Medulla oblongata (tissue), 1 donor: Measurements from ENCODE around the gene MAPKAP1.

ENCODE experiments used
- DNase-seq: peaks from one replicate; pipeline ENCODE4 v3.0.0-alpha.2; 2015; ENCODE audit errors: extremely low spot score

The MAPKAP1 gene

DNA sequence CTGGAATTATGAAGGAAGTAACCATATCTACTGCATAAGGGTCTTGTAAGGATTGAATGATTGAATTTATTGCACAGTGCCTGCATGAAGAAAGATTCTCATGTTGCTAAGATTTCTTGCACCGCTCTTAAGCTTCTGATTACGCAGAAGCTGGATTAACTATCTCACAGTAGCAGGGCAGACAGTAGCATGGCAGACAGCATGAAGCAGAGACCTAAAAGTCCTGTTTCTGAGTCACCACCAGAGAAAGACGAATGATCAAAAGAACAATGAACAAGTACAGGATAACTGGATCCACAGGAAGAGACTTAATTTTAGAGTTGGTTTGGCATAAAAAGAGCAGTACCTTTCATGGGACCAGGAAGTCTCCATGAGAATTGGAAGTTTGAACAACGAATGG, 142.4 kb downstream of the MAPKAP1 start:
- DNase-seq = no peak

DNA sequence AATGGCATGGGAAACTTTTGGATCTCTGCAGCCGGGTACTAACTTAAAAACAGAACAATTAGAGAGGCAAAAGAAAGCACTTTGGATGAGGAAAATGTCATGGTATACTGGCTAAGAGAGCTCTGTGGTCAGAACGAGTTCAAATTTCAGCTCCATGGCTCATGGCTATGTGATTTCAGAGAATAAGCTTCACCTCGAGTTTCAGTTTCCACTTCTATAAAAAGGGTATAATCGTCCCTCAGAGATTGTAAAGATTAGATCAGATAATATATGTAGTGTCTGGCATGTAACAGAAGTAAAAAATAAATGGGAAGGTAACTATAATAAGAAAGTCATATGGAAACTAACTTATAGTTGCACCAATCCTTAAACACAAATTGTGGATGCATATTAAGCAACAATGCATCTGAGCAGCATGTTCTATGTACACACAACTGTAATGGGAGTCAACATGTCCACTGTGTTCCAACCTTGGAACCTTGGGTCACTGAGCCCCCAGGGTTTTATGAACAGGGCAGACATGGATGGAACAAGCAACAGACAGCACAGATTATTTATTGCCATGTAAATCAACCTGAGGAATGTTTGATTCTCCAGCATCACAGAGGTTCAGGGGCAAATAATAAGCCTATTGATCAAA, 145.4 kb downstream of the MAPKAP1 start:
- no peak for DNase-seq

DNA sequence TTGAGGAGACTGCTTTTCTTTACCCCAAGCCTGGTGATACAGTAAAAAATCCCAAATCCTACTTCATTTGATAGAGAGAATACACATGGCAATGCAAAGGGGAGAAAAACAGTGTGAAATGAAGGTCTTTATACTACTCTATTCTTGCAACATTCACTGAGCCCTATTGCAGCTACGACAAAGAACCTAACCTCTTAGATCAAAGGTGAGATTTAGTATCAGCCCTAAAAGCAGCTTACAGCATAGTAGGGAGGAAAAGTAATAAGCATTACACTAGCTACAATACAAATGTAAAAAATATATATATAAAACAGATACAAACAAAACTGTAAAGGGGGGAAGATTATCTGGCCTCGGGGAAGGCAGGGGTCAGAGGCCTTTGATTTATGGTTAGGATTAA, 147.1 kb downstream of the MAPKAP1 start:
- DNase-seq = no peak

DNA sequence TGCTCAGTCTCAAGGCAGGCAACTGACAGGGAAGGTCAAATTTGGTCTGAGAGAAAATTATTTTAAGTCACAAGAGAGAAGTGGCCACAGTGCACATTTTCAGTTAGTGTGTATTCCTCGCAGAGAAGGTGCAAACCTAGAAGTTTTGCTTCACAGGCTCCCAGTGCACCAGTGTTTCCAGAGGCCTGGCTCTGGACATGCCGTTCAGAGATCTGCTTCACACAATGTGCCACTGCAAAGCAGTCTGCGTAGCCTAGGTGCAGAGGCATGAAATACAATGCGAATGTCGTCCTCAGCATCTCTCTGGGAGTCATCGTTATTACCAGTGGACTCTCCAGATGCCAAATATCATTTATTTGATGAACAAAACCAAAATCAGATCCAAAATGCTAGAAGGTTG, 147.8 kb downstream of the MAPKAP1 start:
- DNase-seq = no peak

DNA sequence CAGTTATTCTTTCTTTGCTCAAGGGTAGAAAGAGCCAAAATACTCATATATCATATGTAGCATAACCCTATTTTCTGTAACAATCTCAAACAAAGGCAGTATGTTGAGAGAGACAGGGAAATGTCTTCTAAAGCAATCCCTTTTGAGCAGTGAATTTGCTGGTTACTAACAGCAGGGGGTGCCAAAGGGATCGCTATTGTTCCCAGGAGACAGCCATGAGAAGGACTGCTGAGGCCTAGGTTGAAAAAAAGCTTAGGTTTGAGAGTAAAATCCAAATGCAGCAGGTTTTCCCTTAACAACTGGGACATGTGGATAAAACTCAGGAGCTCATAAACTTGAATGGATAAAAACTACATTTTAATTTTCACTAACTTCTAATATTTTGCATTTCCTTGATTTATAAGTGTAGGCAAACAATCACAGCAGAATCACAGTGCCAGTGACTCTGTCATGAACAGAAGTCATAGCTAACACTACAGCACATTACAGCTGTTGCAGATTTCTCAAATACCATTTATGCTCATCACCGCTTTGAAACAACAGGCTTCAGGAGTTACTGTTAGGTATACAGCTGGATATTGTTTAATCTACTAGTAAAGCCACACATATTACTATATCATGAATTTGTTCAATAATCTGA, 148.4 kb downstream of the MAPKAP1 start:
- peak; percentile 91 for DNase-seq

DNA sequence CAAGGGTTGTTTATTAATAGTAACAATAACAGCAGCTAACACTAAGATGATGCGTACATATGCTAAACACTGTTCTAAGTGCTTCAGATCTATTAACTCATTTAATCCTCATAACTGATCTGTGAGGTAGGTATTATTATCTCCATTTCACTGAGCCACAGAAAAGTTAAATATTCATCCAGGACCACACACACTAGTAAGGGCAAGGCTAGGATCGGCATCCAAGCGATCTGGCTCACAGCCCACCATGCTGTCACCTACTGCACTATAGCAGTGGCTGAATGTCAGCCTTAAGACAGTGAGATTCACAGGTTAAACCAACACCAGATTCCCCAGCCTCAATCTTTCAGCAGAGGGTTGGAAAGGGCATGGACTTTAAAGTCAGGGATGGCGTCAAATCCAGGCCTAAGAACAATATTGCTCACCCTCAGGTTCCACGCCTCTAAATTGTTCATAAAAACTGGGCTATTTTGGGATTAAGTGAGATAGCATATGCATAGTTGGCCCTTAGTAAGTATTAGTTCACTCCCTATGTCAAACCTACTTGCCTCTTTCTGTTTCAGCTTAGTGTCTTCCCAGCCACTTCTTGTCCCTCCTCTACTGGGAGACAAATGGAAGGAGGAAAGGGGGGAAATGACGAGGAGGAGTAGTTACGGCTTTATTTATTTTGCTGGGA, 150.8 kb downstream of the MAPKAP1 start:
- no peak for DNase-seq

DNA sequence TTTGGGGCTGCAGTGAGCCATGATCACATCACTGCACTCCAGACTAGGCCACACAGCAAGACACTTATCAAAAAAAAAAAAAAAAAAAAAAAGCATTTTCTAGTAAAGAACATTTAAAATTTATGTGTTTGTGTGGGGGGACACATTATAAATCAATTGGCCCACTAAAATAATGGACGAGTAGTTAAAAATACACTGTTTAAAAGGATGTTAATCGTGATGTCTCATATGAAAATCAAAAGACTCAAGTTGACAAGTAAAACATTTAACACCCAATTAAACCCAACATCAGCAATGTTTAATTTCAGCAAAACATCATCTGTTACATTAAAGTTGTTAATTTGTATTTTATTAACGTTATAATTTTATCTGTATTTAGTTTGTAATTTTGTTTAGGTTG, 152.3 kb downstream of the MAPKAP1 start:
- DNase-seq = no peak

DNA sequence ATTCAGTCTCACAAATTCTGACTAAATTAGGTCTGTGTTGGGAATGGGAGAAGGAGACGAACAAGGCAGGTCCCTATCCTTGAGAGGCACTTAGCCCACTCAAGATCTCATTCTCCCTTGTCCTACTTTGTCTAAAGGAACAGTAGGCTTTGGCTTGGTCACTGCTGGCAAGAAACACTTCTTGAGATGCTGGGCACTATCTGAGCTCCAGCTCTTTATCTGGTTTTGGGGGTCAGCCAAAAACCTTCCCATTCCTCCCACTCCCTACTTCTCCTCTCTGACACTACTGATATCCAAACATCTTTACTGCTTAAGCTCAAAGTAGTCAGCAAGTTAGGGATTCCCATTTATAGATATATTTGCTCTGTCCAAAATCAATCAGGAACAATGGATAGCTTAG, 155.2 kb downstream of the MAPKAP1 start:
- DNase-seq = no peak

DNA sequence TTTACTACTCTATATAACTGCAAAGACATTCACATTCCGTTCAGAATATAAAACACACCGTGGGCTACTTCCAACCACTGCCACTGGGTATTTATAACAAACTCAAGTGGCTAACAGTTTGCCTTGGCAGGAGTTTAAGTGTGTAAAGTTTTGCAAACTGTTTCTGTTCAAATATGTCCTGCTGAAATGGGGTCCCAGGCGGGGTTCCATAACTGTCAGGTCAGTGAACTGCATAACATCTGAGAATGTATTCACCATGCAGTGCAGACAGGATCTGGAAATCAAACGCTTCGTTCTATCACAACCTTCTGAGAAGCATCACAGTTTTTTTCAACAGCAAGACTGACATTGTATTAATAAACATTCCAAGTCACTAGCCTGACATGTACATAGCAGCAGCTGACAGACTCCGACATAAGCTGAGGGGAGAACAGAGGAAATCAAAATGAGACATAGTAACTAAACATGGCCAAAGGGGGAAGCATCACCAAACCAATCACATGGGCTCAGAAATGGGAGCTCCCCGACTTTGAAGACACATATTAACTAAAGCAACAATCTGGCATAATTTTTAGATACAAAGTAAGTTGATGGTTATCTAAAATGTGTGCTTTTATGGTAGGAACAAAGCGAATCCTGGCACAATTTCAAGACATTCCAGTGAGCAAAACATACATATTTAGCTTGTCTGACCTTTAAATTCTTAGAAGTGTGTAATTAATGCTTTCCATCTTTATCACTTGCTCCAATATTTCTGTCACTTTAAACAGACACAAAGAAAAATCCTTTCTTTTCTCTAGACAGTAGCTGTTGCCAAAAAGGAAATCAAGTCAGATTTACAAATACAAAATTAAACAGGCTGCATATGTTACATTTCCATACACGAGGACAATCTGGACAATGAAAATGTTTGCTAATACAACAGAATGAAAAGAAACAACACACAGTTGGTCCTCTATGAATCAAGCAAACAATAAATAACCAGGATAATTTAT, 156.8 kb downstream of the MAPKAP1 start:
- DNase-seq = no peak

DNA sequence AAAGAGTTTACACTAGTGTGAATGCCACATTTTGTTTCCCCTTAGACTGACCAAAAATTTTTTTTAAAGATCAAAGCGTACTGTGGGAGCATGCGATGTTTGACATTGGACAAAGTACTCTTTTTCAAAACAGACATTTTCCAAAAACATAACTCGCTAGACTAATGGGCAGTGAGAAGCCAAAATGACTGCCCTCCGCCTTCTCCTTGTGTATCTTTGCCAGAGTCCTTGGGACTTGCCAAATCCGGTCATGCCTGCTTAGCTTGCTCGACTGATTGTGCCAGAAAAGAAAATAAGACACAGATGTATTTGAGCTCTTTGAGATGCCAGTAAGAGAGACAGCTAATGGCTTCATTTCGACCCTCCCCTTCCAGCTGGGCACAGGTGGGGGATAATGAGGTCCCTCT, 157.5 kb downstream of the MAPKAP1 start:
- DNase-seq = peak; percentile 65

DNA sequence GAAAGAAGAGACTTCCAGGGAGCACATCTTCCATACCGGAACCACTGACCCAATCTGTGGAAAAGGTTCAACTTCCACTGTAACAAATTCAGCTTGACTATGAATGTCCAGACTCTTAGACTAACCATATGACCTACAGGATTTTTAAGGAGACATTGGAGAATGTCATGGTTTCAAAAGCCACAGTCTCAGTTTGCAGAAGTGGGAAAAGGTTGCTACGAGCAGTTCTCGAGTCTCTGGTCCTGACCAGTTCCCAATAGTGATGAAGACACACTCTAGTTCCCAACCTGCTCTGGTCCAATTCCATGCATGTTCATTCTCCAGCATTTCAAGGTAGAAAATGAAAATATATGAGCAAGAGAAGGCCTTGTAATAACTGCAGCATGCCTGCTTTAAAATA, 158.0 kb downstream of the MAPKAP1 start:
- peak; percentile 35 for DNase-seq

DNA sequence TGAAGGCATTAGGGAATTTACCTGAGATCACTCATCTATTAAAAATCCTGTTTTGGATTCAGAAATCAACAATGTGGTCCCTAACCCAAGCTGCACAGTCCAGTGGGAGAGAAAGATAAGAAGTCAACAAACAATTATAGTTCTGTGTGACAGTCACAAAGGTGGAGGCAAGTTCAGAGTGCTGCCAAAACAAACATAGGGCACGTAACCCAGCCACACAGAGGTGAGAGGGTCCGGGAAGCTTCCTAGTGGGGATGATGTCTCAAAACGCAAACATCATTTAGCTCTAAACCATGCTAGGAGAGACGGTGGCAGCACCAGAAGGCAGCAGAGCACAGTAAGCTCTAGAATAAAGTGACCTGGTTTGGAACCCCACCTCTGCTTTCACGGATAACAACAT, 158.9 kb downstream of the MAPKAP1 start:
- no peak for DNase-seq

DNA sequence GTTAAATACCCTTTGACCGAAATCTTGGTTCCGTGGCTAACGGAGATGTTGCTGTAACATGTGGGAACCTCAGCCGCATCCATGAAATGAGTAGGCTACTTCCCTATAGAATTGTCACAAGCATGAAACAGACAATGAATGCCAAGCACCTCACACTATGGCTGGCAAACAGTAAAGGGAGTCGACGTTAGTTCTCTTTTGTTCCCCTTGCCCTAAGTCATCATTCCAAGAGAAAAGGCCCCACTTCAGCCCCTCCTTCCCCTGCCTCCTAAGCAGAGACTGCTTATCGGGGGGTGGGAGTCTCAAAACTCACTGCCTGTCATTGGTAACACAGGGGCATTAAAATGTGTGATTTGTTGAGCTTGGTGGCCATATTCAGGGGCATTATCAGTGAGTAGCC, 159.6 kb downstream of the MAPKAP1 start:
- DNase-seq = no peak

DNA sequence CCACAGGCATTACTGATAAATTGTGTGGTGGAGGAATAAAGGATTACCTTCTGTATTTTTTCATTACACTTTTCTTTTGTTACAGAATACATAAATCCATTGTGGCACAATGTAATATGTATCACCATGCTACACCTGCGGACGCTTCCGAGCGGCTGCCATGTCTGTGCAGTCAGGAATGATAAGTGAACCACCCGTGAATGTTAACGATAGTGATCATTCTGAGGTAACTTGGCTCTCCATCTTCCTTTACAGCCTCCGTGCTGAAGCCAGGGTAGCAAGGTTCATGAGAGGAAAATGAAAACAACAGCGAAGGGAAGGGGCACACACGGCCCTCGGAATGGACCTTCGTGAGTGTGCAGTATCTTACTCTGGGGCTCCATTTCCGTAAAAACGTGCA, 161.2 kb downstream of the MAPKAP1 start:
- no peak for DNase-seq

DNA sequence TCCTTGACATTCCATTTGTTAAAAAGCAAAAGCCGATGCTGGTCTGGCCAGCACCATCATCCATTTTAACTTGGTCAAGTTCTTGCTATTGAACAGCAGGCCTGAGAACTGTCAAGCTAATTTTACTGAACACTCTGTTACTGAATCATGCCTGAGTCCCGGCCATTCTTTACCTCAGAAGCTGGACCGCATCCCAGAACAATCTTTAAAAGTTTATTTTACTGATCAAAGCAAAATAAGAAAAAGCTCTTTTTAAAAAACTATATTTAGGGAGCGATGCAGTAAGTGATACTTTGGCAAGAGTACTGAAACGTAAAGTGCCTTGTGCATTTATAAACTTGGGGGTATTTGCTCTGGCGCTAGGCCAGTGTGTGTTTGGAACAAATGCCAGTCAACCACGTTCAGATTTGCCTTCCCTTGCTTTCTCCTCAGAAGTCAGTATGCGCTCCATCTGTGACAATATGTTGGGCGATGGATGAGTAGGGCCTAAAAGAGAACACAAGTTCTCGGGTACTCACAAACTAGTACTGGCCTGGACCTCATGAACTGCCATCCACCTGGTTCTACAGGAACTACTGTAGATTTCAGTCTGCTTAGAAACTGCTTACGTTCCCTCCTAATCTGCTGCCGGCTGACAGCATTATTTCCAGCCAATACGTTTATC, 161.9 kb downstream of the MAPKAP1 start:
- peak; percentile 19 for DNase-seq

DNA sequence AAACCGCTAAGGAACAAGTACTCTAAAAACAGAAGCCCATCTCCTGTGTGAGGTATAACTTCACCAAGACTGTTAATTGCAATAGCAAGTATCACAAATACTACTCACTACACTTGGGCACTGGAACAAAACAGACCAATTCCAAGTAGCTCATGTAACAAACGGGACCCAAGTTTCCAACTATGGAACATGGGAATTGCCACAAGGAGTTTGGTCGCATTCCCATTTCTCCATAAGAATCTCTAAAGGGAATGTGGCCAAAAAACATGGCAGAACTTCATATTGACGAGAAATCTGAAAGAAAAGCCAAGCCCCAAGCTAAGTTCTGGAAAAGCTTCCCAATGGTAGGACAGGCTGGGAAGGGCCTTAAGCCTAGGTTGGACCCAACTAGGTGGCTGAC, 162.5 kb downstream of the MAPKAP1 start:
- no peak for DNase-seq

DNA sequence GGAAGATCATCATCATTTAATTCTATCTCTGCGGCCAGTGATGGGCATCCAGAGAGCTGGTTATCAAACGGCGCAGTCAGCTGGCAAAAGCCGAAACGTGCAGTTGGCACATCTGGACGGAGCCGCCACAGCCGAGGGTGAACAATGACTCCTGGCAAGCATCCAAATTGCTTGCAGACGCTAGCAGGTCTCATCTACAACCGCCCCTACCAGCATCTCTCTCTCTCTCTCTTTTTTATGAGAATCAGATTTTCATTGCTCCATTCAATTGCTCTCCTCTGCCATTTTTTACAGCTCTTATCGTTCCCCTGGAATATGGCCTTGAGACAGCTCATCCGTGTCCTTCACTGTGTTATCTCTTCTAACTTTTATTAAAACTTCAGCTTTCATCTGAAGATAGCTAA, 165.2 kb downstream of the MAPKAP1 start:
- no peak for DNase-seq

DNA sequence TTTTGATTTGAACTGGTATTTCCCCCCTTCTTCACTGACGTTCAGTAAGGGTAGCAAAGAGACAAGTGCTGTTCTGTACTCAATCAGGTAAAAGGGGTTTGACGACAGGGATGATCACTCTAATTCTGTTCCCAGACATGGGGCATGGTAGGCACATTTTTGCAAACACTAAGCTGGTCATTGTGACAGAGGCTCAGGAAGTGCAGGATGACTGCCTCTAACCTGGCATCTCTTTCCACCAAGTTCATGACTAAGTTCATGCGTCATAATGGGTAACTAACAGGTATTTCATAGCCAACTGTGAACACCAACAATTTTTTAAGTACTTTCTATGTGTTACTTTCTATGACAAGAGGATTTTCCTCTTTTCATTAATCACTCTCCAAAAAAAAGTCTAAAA, 166.5 kb downstream of the MAPKAP1 start:
- no peak for DNase-seq

DNA sequence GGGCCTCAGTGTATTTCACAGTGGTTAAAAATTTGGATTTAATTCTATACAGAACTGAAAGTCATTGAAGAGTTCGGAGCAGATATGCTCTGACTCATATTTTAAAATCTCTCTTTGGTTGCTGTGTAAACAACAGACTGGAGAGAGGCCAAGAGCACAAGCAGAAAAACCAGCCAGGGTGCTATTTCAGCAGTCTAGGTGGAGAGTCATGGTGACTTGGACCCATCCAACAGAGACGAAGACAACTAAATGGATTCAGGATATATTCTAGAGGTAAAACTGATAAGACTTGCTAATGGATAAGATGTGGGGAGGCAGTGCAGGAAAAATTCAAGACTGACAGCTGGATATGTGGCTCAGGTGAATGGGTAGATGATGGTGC, 168.9 kb downstream of the MAPKAP1 start:
- DNase-seq = no peak

DNA sequence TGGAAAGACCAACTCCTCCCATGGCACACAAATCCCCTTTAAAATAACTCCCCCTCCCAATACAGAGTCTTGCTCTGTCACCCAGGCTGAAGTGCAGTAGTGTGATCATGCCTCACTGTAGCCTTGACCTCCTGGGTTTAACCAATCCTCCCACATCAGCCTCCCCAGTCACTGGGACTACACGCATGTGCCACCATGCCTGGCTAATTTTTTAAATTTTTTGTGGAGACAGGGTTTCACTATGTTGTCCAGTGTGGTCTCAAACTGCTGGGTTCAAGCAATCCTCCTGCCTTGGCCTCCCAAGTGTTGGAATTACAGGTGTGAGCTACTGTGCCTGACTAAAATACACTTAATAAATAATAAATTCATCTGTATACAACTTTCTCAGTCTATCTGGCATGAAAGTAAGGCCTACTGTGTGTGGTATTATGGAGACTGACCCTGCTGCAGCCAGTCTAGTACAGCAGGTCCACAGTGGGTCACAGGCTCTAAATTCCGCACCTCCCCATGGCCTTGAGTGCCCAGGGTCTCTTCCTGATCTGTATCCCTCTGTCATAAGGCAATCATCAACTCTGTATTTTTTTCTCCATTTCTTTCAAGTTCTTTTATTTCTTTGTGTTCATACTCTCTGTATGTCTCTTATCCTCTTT, 169.4 kb downstream of the MAPKAP1 start:
- no peak for DNase-seq

DNA sequence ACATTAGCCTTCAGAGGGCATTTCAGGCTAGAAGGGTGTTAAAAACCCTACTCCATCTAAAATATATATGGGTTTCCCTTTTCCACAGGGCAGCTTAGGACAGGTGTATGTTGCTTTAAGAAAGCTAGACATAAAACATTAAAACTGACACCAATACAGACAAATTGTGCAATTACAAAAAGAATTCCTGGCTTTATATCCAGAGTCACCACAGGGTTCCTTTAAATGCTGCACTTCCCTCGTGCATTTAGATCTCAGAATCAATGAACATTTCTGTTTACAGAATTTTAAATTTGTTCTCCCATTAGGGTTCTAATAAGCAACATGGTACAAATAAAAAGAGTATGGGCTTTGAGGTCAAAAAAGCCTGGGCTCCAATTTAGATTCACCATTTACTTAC, 170.2 kb downstream of the MAPKAP1 start:
- no peak for DNase-seq
